Heart right ventricle (tissue), 16 donors: Measurements from ENCODE around the gene OR5K1. TPM values are rescaled to one million over a fixed set of nuclear protein-coding genes. Genes with fewer than 3 reads are reported as not detected.

Source experiments
- ATAC-seq, 8 donors: fragments of 200-7000 bp; cut with Tn5 transposase; one replicate each; pipeline ENCODE4 v1.9.1; 2020; ENCODE audit warnings: mild to moderate bottlenecking in 8 of 8, moderate library complexity in 8 of 8, moderate number of reproducible peaks in 1 of 8
- DNase-seq, 2 donors: peaks; one replicate each; pipeline ENCODE4 v3.0.0-alpha.2; 2020
- H3K27ac ChIP-seq, 10 donors: fragments of 200-600 bp; sonication (generic) in 2 of 10; one replicate each; pipeline versions ENCODE4 v1.5.0 to v1.8.0; 2020 to 2022; ENCODE audit warnings: mild to moderate bottlenecking in 3 of 10
- H3K27me3 ChIP-seq, 7 donors: fragments of 200-600 bp; one replicate each; pipeline ENCODE4 v1.8.0; 2021 to 2022; ENCODE audit warnings: mild to moderate bottlenecking in 2 of 7
- H3K36me3 ChIP-seq, 9 donors: fragments of 200-600 bp; sonication (generic) in 1 of 9; one replicate each; pipeline versions ENCODE4 v1.5.0 to v1.8.0; 2020 to 2022; ENCODE audit warnings: mild to moderate bottlenecking in 2 of 9
- H3K4me1 ChIP-seq, 9 donors: fragments of 200-600 bp; sonication (generic) in 1 of 9; one replicate each; pipeline versions ENCODE4 v1.5.0 to v1.8.0; 2020 to 2022; ENCODE audit warnings: mild to moderate bottlenecking in 4 of 9
- H3K4me3 ChIP-seq, 10 donors: fragments of 200-600 bp; sonication (generic) in 2 of 10; one replicate each; pipeline versions ENCODE4 v1.5.0 to v1.8.0; 2020 to 2022; ENCODE audit warnings: mild to moderate bottlenecking in 7 of 10, moderate library complexity in 2 of 10
- H3K9me3 ChIP-seq, 11 donors: fragments of 200-600 bp in 10 of 11; sonication (generic) in 2 of 11; one replicate each; pipeline versions ENCODE4 v1.5.0 to v1.8.0; 2013 to 2022; ENCODE audit warnings: mild to moderate bottlenecking in 2 of 11, control low read depth in 1 of 11, moderate library complexity in 1 of 11
- CTCF ChIP-seq, 9 donors: fragments of 200-600 bp; sonication (generic) in 2 of 9; IDR thresholded peaks; one replicate each; pipeline versions ENCODE4 v1.5.0 to v1.8.0; 2021 to 2022; ENCODE audit warnings: antibody characterized with exemption in 9 of 9, mild to moderate bottlenecking in 5 of 9, moderate library complexity in 1 of 9
- WGBS, 2 donors: extraction: QIAGEN DNeasy Blood & Tissue Kit; methylation state at CpG; one replicate each; pipeline ENCODE4 v1.1.7; 2013; ENCODE audit warnings: inconsistent platforms in 1 of 2; 5-methylcytosine and 5-hydroxymethylcytosine counted together
- intact Hi-C, 10 donors: fragments of 100-400 bp; cut with DNase I; formaldehyde crosslinking; loops; one replicate each; pipeline versions ENCODE4 v1.11.1 to v1.14.2; 2022
- polyA plus RNA-seq, 2 donors: library from polyadenylated mRNA; stranded (reverse); fragments of 200-250 nt; gene quantifications; one replicate each; pipeline ENCODE4 v1.2.3, GENCODE V29; 2013
- total RNA-seq, 10 donors: library from RNA; stranded (reverse); fragmentation: NEBNext Ultra II Directional in 3 of 10; extraction: Animal tissue kit (Norgen Biotek cat#: 25700) in 3 of 10; gene quantifications; one replicate each; pipeline versions ENCODE4 v1.2.1 to v1.2.4, GENCODE V29; 2021 to 2023
- donor health status: Arrhythmogenic right ventricular cardiomyopathy.
- donor health status: ischemic (EF 13 %, LVEDD 7.1; RV severe dilation, severe dysfunction).
- donor health status: healthy with polysubstance abuse.
- donor health status: DM: no; HTN: yes; CAD: no.
- donor health status: DM: no; HTN: no; CAD: no.
- donor health status: ischemic (EF 25% LVEDD 6.9; RV normal size, moderate dysfunction).
- donor health status: ischemic (EF 25% LVEDD 5.7; RV mildly dilated, moderate dysfunction).
- donor health status: healthy.
- donor health status: DM: yes; HTN: yes; CAD: no.
- donor health status: Ischemic cardiomyopathy.
- donor health status: ischemic (EF 35%, LVEDD 5.7; RV mildly dilated, moderate dysfunction).
- donor health status: nonischemic (EF 11% LVEDD 7.7; RV severe dilation, severe dysfunction).
- donor health status: DM: yes; HTN: yes; CAD: no.
- donor health status: PGD.
- donor health status: ischemic (EF 29% LVEDD 5.4; RV normal size, mild dysfunction).
- donor health status: nonischemic (EF 23%, LVEDD 6.1; RV moderate dilation, normal function).

The OR5K1 gene
- total and polyA plus RNA-seq, 12 donors = not detected

DNA sequence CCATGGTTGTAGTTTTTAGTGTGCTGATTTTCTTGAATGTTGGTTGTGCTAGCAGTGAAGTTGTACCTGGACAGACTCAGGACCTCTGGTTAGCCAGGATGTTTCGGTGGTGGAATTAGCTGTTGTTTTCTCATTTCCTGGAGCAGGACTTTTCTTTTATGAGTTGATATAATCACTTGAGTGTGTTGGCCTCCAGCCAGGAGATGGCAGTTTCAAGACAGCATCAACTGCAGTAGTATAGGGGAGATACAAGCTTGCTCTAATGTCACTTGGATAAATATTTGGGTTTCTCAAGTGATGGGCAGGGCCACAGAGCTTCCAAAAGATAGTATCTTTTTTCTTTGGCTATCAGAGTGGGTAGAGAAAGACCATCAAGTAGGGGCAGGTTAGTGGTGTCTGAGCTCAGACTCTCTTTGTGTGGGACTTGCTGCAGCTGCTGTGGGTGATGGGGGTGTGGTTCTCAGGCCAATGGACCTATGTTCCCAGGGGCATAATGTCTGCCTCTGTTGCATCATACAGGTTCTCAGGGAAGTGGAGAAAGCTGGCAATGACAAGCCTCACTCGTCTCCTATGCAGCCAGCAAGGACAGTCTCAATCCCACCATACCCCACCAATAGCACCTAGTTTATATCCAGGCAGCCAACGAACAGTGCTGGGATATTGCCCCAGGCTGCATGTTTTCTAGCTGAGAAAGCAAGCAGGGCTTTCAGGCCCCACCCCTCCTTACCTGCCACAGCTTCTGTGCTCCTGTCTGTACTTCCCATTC, 19.9 kb downstream of the OR5K1 start:
- WGBS, 2 donors = 66 to 69% methylated on average over 3 of the region's 3 CpGs
- no peaks in the 10 kb centered on the region for H3K4me1 ChIP-seq

DNA sequence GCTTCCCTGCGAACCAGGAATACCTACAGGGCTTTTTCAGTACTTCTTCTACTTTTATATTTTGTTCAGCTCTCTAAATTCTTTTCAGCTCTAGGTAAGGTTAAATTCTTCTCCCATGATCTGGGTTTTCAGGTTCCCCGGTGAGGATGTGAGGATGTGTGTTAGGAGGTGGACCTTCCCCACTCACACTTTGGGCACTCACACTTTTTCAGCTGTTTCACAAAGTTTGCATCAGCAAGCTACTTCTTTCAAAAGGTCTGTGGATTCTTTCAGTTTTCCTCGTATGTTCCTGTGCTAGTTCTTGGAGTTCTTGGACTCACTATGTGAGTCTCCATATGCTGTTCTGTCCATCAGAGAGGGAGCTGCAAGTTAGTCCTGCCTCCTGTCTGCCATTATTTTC, 20.6 kb downstream of the OR5K1 start:
- intact Hi-C loops = no loop called here
- no peaks in the 10 kb centered on the region for H3K4me1 ChIP-seq
- no peak overlapping the region for H3K4me3 ChIP-seq
- peaks cover 0 to 70% (median 17%) of the 10 kb centered on the region in 11 donors for H3K9me3 ChIP-seq
- DNase-seq = no peak
- WGBS, 2 donors = 79 to 86% methylated on average over 3 of the region's 3 CpGs
- ATAC-seq = no peak
- no peak overlapping the region for H3K27ac ChIP-seq
- H3K27me3 ChIP-seq = no peaks in the 10 kb centered on the region
- no peaks in the 10 kb centered on the region for H3K36me3 ChIP-seq
- no peak for TF ChIP-seq CTCF (IDR thresholded peaks at IDR 0.05)

More for the DNA sequence above, 19.9 kb downstream of the OR5K1 start:
- Histone ChIP-seq H3K9me3 (peaks cover 0 to 70% (median 22%) of the 10 kb centered on the region in 11 donors), H3K27me3 (no peaks in the 10 kb centered on the region), H3K4me3 (no peak overlapping the region), H3K27ac (no peak overlapping the region), H3K36me3 (no peaks in the 10 kb centered on the region)
- DNase-seq (no peak), ATAC-seq (no peak)
- intact Hi-C loops = no loop called here
- no peak for TF ChIP-seq CTCF (IDR thresholded peaks at IDR 0.05)

DNA sequence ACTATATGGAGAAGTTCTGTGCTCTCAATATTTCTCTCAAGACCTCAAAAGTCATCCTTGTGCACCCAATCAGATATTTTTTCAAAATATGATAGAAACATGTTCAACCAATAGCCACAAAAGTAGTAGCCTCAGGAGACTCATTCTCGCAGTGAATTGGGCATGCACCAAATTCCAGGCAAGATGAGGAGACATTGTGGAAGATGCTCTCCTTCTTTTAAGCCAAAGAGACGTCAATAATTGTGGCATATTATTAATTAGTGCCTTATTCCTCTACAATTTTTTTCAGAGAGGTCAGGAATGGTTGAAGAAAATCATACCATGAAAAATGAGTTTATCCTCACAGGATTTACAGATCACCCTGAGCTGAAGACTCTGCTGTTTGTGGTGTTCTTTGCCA, 34.4 kb downstream of the OR5K1 start, which contains the start of gene OR5K2:
OR5K2 (plus strand) TSS at position 301 of the 400 bp plus-strand sequence; CDS start at position 301, 0 bp downstream.
- Histone ChIP-seq H3K9me3 (no peaks in the 10 kb centered on the region), H3K27ac (no peak within 1 kb of the TSS), H3K4me1 (no peaks in the 10 kb centered on the region), H3K4me3 (no peak within 1 kb of the TSS), H3K36me3 (no peaks in the 10 kb centered on the region), H3K27me3 (no peaks in the 10 kb centered on the region)
- intact Hi-C loops = no loop called here
- DNase-seq (no peak), ATAC-seq (no peak)
- 78 to 85% methylated on average over 2 of the region's 2 CpGs for WGBS, 2 donors
- TF ChIP-seq CTCF (IDR thresholded peaks at IDR 0.05) = no peak

DNA sequence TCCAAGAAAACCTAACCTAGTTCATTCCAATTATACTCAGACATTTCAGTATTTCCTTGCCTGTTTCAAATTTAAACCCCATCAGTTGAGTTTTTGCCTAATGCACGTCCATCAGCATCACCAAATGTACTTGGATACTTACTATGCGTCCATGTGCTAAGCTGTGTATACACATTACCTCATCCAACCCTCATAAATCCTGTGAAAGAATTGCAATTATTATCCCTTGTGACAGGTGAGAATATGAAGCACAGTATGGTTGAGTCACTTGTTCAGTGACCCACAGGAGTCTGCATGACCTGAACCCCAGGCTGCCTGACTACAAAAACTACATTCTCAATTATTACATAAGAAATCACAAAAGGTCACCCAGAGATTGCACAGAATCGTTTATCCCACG, 37.0 kb downstream of the OR5K1 start:
- no peaks in the 10 kb centered on the region for H3K4me1 ChIP-seq
- DNase-seq = no peak

More for the DNA sequence above, 37.0 kb downstream of the OR5K1 start:
- no peak for TF ChIP-seq CTCF (IDR thresholded peaks at IDR 0.05)
- ATAC-seq = no peak
- Histone ChIP-seq H3K27ac (no peak overlapping the region), H3K9me3 (no peaks in the 10 kb centered on the region), H3K27me3 (no peaks in the 10 kb centered on the region), H3K4me3 (no peak overlapping the region), H3K36me3 (peaks cover 0 to 6% (median 0%) of the 10 kb centered on the region in 9 donors)
- intact Hi-C loops = no loop called here
- WGBS, 2 donors = 88 to 90% methylated on average over 4 of the region's 4 CpGs
